Stimulated activated CD4-positive, alpha-beta T cell treated with anti-CD3 and anti-CD28 coated beads, TNF-alpha, amount 100 ng/mL, for 48 hours (primary cell): ENCODE measurements around the gene OR2D3.
"Not testable (repeated sequence)": the region's sequence is repeated elsewhere in the genome, so short reads cannot be mapped to it uniquely, and the experiment has no call there.

ENCODE experiments used
- DNase-seq, 3 donors: peaks; one replicate each; pipeline ENCODE4 v3.0.0-alpha.2; 2020; ENCODE audit warnings: low read depth in 3 of 3

Gene OR2D3

GRCh38 chr11:6920702-6921101 is at the start of gene OR2D3:
TSS of gene OR2D3 (plus strand) at chr11:6921002. CDS start at chr11:6921002, 0 bp downstream.
- DNase-seq, result no peak

DNA sequence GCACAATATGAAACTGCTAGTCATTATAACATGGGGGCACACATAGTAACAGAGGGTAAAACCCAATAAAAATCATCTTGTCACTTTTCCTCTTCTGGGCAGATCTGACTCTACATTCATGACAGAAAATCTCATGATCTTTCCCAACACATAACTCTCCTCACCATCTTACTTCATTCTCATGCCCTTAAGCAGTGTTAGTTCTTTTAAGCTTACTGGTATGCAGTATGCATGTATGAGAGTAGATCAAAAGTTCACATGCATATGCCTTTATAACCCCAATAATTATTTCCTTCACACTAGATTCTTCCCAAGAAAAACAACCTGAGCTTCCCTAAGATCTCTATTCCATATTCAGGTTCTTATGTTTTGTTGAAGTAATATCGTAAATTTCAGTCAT is 49.5 kb upstream of the OR2D3 start:
- DNase-seq, result no peak

DNA sequence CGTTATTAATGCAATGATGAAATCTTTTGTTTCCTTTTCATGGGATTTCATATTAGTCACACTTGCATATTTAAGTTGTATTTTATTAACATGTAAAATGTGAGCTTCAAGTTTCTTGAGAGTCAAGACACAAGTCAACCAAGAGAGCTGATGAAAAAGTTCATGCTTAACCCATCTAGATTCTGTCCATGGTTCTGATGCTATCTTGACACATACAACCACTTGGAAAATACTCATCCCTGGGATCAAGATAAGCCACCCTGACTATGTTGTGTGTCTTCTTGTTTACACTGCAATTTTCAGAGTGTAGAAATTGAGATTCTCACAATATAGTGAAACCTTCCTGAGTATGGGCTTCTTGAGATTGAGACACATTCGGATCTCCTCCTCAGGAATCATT is 45.0 kb upstream of the OR2D3 start:
- DNase-seq, result no peak

- no peak for DNase-seq
Observed at GRCh38 chr11:6876325-6876724, 44.5 kb upstream of the OR2D3 start, which contains the start of gene OR10A4. TSS of gene OR10A4 (plus strand) at chr11:6876625. CDS start at chr11:6876648, 23 bp downstream.

GRCh38 chr11:6876914-6877313 is 43.9 kb upstream of the OR2D3 start:
- no peak for DNase-seq

GRCh38 chr11:6882751-6883150 is 38.1 kb upstream of the OR2D3 start:
- no peak for DNase-seq

DNA sequence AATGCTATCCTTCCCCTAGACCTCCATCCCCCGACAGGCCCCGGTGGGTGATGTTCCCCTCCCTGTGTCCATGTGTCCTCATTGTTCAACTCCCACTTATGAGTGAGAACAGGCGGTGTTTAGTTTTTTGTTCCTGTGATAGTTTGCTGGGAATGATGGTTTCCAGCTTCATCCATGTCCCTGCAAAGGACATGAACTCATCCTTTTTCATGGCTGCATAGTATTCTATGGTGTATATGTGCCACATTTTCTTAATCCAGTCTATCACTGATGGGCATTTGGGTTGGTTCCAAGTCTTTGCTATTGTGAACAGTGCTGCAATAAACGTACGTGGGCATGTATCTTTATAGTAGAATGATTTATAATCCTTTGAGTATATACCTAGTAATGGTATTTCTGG is 33.1 kb upstream of the OR2D3 start:
- DNase-seq, result not testable (repeated sequence)

- DNase-seq, result no peak
Observed at GRCh38 chr11:6888830-6889229, 32.0 kb upstream of the OR2D3 start.

DNA sequence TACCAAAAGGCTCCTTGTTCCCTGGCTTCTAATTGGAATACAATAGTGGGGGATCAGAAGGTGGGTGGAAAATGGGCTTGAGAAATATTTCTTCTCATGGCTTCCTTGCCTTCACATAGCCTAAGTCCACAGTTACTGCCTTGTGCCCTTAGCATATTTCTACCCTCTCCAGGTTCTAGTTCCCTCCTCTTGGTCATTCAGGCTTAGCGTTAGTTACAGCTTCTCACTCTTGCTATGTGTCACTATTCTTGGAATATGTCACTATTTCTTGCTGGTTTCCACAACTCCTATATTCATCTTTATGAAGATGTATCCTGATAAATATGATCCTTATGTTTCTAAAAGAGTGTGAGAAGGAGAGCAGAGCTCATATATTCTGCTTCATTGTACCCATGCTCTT is 31.0 kb upstream of the OR2D3 start:
- no peak for DNase-seq

GRCh38 chr11:6892400-6892799 is 28.4 kb upstream of the OR2D3 start, which contains the start of gene OR2D2:
TSS of gene OR2D2 (minus strand) at chr11:6892500. CDS start at chr11:6892500, 0 bp downstream.
- DNase-seq, result no peak

DNA sequence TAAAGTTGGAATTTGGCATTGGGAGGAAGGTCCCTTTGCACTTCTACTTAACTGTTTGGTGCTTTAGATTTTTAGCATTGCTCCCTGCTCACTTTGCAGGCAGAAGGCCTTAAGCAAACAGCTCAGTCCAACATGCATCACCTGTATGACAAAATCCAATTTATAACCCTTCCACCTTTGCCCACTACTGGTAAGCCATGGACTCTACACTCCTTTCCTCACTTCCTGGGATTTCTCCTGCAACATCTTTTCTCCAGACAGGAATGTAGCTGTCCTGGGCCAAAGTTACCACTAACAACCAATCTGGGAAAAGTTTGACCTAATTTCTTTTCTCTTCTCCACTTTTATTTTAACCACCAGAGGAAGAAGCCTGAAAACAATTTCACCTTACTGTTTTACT is 26.7 kb upstream of the OR2D3 start:
- DNase-seq, result no peak

DNA sequence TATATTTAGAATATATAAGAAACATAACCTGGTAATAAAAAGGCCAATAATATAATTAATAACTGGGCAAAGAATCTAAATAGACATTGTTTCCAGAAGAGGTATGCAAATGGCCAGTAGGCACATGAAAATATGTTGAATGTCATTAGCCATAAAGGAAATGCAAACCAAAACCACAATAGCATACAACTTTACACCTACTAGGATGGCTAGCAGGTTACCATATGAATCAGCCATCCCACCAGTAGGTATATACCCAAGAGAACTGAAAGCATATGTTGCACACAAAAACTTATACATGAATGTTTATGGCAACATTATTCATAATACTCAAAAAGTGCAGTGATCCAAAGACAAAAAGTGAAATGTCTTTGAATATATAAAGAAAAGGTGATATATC is 25.8 kb upstream of the OR2D3 start:
- DNase-seq, result no peak

- DNase-seq, result no peak
Observed at GRCh38 chr11:6898911-6899310, 21.9 kb upstream of the OR2D3 start.

DNA sequence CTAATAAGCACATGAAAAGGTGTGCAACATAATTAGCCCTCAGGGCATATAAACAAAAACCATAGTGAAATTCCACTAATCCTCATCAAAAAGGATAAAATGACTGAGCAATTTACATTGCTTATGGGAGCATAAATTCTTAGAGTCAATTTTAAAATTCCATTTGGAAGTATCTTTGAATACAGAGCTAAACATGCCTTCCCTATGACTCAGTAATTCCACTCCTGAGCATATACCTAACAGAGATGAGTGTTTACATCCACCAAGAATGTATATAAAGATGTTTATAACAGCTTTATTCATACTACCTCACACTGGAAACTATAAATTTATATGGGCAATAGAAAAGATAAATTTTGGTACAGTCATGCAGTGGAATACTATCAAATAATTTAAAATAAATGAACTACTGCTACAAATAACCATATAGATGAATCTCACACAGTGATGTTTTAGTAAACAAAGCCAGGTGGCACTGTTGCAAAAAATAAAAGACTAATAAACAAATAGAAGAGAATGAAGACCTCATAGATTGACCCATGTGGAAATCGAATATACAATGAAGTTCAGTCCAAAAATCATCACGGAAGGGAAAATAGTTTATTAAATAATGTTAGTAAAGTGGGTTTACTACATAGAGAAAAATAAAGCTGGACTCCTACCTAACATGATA is 20.3 kb upstream of the OR2D3 start:
- no peak for DNase-seq

DNA sequence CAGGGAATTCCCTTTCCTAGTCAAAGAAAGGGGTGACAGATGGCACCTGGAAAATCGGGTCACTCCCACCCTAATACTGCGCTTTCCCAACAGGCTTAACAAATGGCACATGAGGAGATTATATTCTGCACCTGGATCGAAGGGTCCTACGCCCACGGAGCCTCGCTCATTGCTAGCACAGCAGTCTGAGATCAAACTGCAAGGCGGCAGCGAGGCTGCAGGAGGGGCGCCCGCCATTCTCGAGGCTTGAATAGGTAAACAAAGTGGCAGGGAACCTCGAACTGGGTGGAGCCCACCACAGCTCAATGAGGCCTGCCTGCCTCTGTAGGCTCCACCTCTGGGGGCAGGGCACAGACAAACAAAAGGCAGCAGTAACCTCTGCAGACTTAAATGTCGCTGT is 16.0 kb upstream of the OR2D3 start:
- not testable (repeated sequence) for DNase-seq

DNA sequence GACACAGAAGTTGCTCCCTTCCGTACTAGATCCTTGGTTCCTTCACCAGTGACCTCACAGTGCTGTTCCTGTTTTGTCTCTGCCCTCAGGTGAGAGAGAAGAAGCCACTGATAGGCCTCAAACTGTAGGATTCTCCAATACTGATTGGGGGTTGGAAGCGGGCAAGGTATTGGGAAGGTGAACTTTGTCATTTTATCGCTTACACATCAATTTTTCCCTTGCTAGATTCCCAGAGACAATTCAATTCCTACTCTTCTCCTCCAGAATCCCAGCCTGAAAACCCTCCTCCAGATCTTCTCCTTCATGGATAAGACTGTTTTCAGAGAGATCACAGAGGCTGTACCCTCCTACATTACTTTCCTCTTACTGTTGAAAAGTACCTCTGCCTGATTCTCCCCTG is 9.4 kb upstream of the OR2D3 start:
- no peak for DNase-seq

DNA sequence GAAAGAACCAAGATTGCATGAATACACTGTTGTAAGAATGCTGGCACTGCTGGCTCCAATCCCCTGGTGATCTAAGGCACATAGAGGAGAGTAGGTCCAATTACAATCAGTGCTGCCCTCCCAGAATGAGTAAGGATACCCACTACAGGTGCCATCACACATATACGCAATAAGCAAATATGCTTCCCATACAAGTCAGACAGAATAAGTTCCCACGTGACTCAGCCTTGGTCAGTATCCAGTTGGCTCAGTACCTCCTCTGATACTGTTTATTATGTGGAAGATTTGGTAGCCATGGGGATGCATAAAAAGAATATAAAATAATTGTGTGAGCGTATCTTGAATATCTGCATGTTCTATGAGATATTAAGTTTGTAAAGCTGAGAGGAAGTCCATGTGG is 8.9 kb upstream of the OR2D3 start:
- no peak for DNase-seq

DNA sequence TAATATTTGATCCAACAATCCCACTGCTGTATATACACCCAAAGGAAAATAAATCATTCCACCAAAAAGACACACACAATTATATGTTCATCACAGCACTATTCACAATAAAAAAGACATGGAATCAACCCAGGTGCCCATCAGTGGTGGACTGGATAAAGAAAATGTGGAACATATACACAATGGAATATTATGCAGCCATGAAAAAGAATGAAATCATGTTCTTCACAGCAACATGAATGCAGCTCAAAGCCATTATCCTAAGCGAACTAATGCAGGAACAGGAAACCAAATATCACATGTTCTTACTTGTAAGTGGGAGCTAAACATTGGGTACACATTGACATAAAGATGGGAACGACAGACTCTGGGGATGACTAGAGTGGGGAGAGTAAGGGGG is 1.1 kb upstream of the OR2D3 start:
- no peak for DNase-seq

- no peak for DNase-seq
Observed at GRCh38 chr11:6925007-6925577, 4.3 kb downstream of the OR2D3 start.

- no peak for DNase-seq
Observed at GRCh38 chr11:6925636-6926207, 4.9 kb downstream of the OR2D3 start.

GRCh38 chr11:6926208-6927029 is 5.6 kb downstream of the OR2D3 start, which contains the start of gene ZNF215:
TSS of gene ZNF215 (plus strand) at chr11:6926426. CDS start at chr11:6932273, 5,847 bp downstream.
- DNase-seq, result peak; percentile 1 to 49 (median 13)

- DNase-seq, result no peak
Observed at GRCh38 chr11:6927030-6927617, 6.3 kb downstream of the OR2D3 start.
